GM10266 (cell line): ENCODE results near the gene SLC6A18.

ENCODE experiments used
- DNase-seq: peaks from one replicate; pipeline ENCODE4 v3.0.0; 2012; ENCODE audit errors: extremely low spot score
- TF ChIP-seq, protein P1 (sequence below): IDR thresholded peaks from 2 replicates; pipeline ENCODE4 v1.5.1; 2012; ENCODE audit warnings: mild to moderate bottlenecking, low read depth; ENCODE audit not compliant: control insufficient read depth, insufficient read depth; ENCODE audit errors: missing control alignments

SLC6A18 gene

GRCh38 chr5:1229822-1230221 is 4.6 kb downstream of the SLC6A18 start:
- TF ChIP-seq, protein P1, sequence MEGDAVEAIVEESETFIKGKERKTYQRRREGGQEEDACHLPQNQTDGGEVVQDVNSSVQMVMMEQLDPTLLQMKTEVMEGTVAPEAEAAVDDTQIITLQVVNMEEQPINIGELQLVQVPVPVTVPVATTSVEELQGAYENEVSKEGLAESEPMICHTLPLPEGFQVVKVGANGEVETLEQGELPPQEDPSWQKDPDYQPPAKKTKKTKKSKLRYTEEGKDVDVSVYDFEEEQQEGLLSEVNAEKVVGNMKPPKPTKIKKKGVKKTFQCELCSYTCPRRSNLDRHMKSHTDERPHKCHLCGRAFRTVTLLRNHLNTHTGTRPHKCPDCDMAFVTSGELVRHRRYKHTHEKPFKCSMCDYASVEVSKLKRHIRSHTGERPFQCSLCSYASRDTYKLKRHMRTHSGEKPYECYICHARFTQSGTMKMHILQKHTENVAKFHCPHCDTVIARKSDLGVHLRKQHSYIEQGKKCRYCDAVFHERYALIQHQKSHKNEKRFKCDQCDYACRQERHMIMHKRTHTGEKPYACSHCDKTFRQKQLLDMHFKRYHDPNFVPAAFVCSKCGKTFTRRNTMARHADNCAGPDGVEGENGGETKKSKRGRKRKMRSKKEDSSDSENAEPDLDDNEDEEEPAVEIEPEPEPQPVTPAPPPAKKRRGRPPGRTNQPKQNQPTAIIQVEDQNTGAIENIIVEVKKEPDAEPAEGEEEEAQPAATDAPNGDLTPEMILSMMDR = no peak
- no peak for DNase-seq

- no peak for DNase-seq
- TF ChIP-seq, protein P1 = no peak
Measured at GRCh38 chr5:1230551-1230950, 5.4 kb downstream of the SLC6A18 start.

- no peak for DNase-seq
- TF ChIP-seq, protein P1 = no peak
Measured at GRCh38 chr5:1231354-1231905, 6.2 kb downstream of the SLC6A18 start.

DNA sequence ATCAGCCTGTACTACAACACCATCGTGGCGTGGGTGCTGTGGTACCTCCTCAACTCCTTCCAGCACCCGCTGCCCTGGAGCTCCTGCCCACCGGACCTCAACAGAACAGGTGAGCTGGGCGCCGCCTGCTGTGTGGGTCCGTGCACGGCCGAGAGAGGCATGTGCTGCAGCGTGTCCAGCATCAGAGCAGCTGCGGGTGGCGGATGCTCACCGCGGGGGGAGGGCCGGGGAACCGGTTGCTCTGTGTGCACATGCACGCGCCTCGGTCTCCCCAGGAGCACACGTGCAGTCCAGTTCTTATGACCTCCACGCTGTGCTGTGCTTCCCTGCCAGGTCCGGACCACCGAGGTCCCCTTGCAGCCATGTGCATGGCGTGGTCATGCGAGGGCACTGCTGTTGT is 7.6 kb downstream of the SLC6A18 start:
- TF ChIP-seq, protein P1 = no peak
- no peak for DNase-seq

- DNase-seq = no peak
- TF ChIP-seq, protein P1 = no peak
Measured at GRCh38 chr5:1235379-1235778, 10.2 kb downstream of the SLC6A18 start.

- TF ChIP-seq, protein P1 = no peak
Measured at GRCh38 chr5:1235838-1236237, 10.7 kb downstream of the SLC6A18 start.

GRCh38 chr5:1239505-1240251 is 14.5 kb downstream of the SLC6A18 start:
- DNase-seq = no peak
- TF ChIP-seq, protein P1 = no peak

More at GRCh38 chr5:1235838-1236237, 10.7 kb downstream of the SLC6A18 start:
- no peak for DNase-seq
